ENCODE data around the gene PDSS2. TPM values are rescaled to one million over a fixed set of nuclear protein-coding genes. Genes with fewer than 3 reads are reported as not detected.

Gene PDSS2
- total and polyA plus RNA-seq, 9 of the 15 experiments (the other 6 are each of a cell fraction or from before 2014, with no cell fraction given) = 5.8 to 21.1 (median 12.0) TPM

DNA sequence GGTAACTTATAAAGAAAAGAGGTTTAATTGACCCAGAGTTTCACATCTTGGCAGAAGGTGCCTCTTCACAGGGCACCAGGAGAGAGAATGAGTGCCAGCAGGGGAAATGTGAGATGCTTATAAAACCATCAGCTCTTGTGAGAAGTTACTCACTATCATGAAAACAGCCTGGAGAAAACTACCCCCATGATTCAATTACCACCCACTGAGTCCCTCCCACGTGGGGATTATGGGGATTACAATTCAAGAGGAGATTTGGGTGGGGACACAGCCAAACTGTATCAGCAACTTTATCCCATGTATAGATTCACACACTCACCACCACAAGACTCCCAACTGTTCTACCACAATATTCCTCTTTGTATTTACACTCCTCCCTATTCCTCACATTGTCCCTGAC, 10.6 kb downstream of the PDSS2 start:
- in situ Hi-C loops (cut with MboI) (no loop called here), intact Hi-C loops (cut with micrococcal nuclease) (no loop called here)
- Histone ChIP-seq H2AFZ (ENCODE audit: low read depth, low read length) (no peak overlapping the region), H3K4me1 (replicated peaks in 1 of 2; ENCODE audit: control insufficient read depth in 2 of 2, insufficient read depth in 2 of 2, low read length in 2 of 2) (no peaks in the 10 kb centered on the region), H3K9me3 (replicated peaks; ENCODE audit: control insufficient read depth, insufficient read depth, low read depth, low read length) (peaks cover 9% of the 10 kb centered on the region), H3K36me3 (ENCODE audit: control insufficient read depth, insufficient read depth, low read length) (peaks cover 5% of the 10 kb centered on the region; the same call in 1 of the 3 replicates), H4K20me1 (replicated peaks; ENCODE audit: control insufficient read depth, insufficient read depth, low read length) (no peaks in the 10 kb centered on the region), H3K9me1 (ENCODE audit: control insufficient read depth, insufficient read depth, low read length) (no peaks in the 10 kb centered on the region), H3K27ac (ENCODE audit: extremely low read depth, low read depth, low read length) (no peak overlapping the region), H3K27me3 (ENCODE audit: control insufficient read depth in 2 of 2, insufficient read depth in 2 of 2, low read length in 2 of 2) (no peaks in the 10 kb centered on the region), H3K4me2 (ENCODE audit: insufficient read depth, low read length) (no peak overlapping the region), H3K9ac (ENCODE audit: insufficient read depth in 1 of 2, low read depth in 2 of 2, low read length in 2 of 2) (no peak overlapping the region), H3K4me3 (no peak overlapping the region), H3K79me2 (ENCODE audit: control insufficient read depth, insufficient read depth, low read length) (0 out of 3 replicates have a peak, but pooled peaks cover under 1% of the 10 kb centered on the region)
- no peak for FAIRE-seq
- ChIA-PET CTCF (ENCODE audit: low intra/inter-chr PET ratio) (no interaction called here), POLR2A (interaction anchor here (0.6 kb wide), 1 partner anchor 301 kb away, joined by 3 read pairs; no protein-coding TSS in a partner anchor)
- no TSS peak for BruUV-seq (replicated peaks)
- TF ChIP-seq ZNF24 (IDR thresholded peaks at IDR 0.05) = no peak
- TF ChIP-seq, protein P1, sequence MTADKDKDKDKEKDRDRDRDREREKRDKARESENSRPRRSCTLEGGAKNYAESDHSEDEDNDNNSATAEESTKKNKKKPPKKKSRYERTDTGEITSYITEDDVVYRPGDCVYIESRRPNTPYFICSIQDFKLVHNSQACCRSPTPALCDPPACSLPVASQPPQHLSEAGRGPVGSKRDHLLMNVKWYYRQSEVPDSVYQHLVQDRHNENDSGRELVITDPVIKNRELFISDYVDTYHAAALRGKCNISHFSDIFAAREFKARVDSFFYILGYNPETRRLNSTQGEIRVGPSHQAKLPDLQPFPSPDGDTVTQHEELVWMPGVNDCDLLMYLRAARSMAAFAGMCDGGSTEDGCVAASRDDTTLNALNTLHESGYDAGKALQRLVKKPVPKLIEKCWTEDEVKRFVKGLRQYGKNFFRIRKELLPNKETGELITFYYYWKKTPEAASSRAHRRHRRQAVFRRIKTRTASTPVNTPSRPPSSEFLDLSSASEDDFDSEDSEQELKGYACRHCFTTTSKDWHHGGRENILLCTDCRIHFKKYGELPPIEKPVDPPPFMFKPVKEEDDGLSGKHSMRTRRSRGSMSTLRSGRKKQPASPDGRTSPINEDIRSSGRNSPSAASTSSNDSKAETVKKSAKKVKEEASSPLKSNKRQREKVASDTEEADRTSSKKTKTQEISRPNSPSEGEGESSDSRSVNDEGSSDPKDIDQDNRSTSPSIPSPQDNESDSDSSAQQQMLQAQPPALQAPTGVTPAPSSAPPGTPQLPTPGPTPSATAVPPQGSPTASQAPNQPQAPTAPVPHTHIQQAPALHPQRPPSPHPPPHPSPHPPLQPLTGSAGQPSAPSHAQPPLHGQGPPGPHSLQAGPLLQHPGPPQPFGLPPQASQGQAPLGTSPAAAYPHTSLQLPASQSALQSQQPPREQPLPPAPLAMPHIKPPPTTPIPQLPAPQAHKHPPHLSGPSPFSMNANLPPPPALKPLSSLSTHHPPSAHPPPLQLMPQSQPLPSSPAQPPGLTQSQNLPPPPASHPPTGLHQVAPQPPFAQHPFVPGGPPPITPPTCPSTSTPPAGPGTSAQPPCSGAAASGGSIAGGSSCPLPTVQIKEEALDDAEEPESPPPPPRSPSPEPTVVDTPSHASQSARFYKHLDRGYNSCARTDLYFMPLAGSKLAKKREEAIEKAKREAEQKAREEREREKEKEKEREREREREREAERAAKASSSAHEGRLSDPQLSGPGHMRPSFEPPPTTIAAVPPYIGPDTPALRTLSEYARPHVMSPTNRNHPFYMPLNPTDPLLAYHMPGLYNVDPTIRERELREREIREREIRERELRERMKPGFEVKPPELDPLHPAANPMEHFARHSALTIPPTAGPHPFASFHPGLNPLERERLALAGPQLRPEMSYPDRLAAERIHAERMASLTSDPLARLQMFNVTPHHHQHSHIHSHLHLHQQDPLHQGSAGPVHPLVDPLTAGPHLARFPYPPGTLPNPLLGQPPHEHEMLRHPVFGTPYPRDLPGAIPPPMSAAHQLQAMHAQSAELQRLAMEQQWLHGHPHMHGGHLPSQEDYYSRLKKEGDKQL (CRISPR knock-in tag; IDR thresholded peaks at IDR 0.05; ENCODE audit: borderline replicate concordance) = no peak
- 45% methylated on average over 1 of the region's 1 CpG for WGBS (ENCODE audit: insufficient coverage, low coverage, missing lambda C conversion rate)
- DNase-seq (ENCODE audit: extremely low read depth in 1 of 4, low spot score in 3 of 4) = no peak
- no peak for ATAC-seq
